Progenitor cell of endocrine pancreas (in vitro differentiated cells): Measurements from ENCODE around the gene NLRP2B. TPM values are rescaled to one million over a fixed set of nuclear protein-coding genes. Genes with fewer than 3 reads are reported as not detected.

Experiments
- DNase-seq: peaks from one replicate; pipeline ENCODE4 v3.0.0; 2021; ENCODE audit warnings: low spot score; ENCODE audit not compliant: unreplicated experiment
- H3K27ac Mint-ChIP-seq: 2 replicates; pipeline ENCODE4 v1.8.0; 2021; ENCODE audit warnings: mild to moderate bottlenecking, moderate library complexity, mixed read lengths
- H3K27me3 Mint-ChIP-seq: 2 replicates; pipeline ENCODE4 v1.8.0; 2021; ENCODE audit warnings: mixed read lengths
- H3K36me3 Mint-ChIP-seq: 2 replicates; pipeline ENCODE4 v1.8.0; 2022; ENCODE audit warnings: mixed read lengths; ENCODE audit not compliant: insufficient read depth
- H3K4me1 Mint-ChIP-seq: 2 replicates; pipeline ENCODE4 v1.8.0; 2021; ENCODE audit warnings: low read depth, mixed read lengths
- H3K4me3 Mint-ChIP-seq: 2 replicates; pipeline ENCODE4 v1.8.0; 2021; ENCODE audit warnings: low read depth, mild to moderate bottlenecking, moderate library complexity, mixed read lengths
- H3K9me3 Mint-ChIP-seq: 2 replicates; pipeline ENCODE4 v1.8.0; 2021; ENCODE audit warnings: low read depth, mixed read lengths
- total RNA-seq: library from RNA; stranded (reverse); gene quantifications from 2 replicates; pipeline ENCODE4 v1.2.1, GENCODE V29; 2021
- TF ChIP-seq, protein P1 (sequence below): fragments of 200-600 bp; sonication (generic); IDR thresholded peaks from one replicate; pipeline ENCODE4 v1.5.0; 2021; ENCODE audit warnings: antibody characterized with exemption, mild to moderate bottlenecking; ENCODE audit not compliant: unreplicated experiment

Gene NLRP2B
- total RNA-seq, 1 donor from 2014 or later: not detected

DNA sequence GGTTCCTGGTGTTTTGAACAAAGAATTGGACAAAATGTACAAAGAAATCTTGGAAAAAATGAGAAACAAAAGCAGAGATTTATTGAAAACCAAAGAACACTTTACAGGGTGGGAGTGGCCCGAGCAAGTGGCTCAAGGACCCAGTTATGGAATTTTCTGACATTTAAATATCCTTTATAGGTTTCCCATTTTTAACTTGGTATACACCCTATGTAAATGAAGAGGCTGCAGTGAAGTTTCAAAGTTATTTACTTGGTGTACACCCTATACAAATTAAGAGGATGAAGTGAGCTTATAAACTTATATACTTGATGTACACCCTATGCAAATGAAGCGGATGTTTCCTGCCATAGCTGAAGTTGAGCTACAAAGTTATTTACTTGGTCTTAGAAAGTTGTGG is 4.7 kb downstream of the NLRP2B start:
- TF ChIP-seq, protein P1, sequence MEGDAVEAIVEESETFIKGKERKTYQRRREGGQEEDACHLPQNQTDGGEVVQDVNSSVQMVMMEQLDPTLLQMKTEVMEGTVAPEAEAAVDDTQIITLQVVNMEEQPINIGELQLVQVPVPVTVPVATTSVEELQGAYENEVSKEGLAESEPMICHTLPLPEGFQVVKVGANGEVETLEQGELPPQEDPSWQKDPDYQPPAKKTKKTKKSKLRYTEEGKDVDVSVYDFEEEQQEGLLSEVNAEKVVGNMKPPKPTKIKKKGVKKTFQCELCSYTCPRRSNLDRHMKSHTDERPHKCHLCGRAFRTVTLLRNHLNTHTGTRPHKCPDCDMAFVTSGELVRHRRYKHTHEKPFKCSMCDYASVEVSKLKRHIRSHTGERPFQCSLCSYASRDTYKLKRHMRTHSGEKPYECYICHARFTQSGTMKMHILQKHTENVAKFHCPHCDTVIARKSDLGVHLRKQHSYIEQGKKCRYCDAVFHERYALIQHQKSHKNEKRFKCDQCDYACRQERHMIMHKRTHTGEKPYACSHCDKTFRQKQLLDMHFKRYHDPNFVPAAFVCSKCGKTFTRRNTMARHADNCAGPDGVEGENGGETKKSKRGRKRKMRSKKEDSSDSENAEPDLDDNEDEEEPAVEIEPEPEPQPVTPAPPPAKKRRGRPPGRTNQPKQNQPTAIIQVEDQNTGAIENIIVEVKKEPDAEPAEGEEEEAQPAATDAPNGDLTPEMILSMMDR: no peak
- Mint-ChIP-seq H3K9me3 (peaks cover 40% of the 10 kb centered on the region), H3K36me3 (no peaks in the 10 kb centered on the region)

DNA sequence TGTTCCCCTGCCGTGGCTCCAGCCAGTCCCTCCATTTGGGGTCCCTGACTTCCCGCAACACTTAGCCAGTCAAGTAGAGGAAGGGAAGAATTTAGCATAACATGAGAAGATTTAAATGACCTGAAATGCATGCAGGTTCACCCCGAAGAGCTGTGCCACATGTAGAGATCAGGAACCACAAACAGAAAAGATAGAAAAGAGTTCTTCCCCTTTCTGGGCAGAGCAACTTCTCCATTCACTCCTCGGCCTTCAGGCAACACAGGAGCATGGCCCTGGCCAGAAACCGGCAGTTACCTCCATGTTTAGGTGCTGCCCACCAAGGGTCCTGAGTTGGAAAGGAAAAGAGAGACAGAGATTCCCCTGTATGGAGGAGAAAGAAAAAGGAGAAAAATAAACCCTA is 5.2 kb downstream of the NLRP2B start:
- no peak for DNase-seq
- Mint-ChIP-seq H3K4me3 (no peak overlapping the region), H3K27ac (no peak overlapping the region), H3K36me3 (no peaks in the 10 kb centered on the region), H3K9me3 (peaks cover 37% of the 10 kb centered on the region), H3K27me3 (no peaks in the 10 kb centered on the region), H3K4me1 (no peaks in the 10 kb centered on the region)
- TF ChIP-seq, protein P1: no peak

More for the DNA sequence above, 4.7 kb downstream of the NLRP2B start:
- H3K27me3 Mint-ChIP-seq: no peaks in the 10 kb centered on the region
- no peak overlapping the region for H3K27ac Mint-ChIP-seq
- H3K4me3 Mint-ChIP-seq: no peak overlapping the region
- no peak for DNase-seq
- H3K4me1 Mint-ChIP-seq: no peaks in the 10 kb centered on the region

DNA sequence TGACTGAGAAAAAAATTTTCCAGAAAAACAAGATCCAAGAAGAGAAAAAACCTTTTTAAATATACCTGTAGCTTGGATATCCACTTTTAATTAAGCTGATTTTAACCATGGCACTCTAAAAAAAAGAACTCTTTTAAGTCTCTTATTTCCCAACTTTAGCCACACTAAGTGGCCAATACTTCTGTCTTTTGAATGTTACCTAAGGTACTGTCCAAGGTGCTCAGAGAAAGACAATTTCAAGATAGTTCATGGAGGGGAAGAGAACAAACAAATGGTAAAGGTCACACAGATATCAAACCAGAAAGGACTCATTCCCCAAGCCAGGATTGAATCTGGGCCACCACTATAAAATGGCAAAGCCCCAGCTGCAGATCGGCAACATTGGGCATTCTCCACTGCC is 10.1 kb downstream of the NLRP2B start:
- Mint-ChIP-seq H3K9me3 (peaks cover 23% of the 10 kb centered on the region), H3K27me3 (no peaks in the 10 kb centered on the region), H3K4me1 (no peaks in the 10 kb centered on the region), H3K36me3 (no peaks in the 10 kb centered on the region), H3K4me3 (no peak overlapping the region), H3K27ac (no peak overlapping the region)
- TF ChIP-seq, protein P1: no peak
- no peak for DNase-seq

DNA sequence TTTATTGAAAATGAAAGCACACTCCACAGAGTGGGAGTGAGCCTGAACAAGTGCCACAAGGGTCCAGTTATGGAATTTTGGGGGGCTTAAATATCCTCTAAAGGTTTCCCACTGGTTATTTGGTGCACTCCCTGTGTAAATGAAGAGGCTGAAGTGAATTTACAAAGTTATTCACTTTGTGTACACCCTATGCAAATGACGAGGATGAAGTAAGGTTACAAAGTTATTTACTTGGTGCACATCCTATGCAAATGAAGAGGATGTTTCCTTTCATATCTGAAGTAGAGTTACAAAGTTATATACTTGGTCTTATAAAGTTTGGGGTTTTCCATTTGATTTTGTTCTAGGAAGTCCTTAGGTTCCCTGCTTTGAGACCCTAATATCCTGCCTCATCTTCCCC is 13.1 kb downstream of the NLRP2B start:
- no peak for DNase-seq
- no peaks in the 10 kb centered on the region for H3K4me1 Mint-ChIP-seq
- H3K36me3 Mint-ChIP-seq: no peaks in the 10 kb centered on the region
- TF ChIP-seq, protein P1: no peak
- H3K27me3 Mint-ChIP-seq: no peaks in the 10 kb centered on the region
- H3K9me3 Mint-ChIP-seq: peaks cover 33% of the 10 kb centered on the region
- no peak overlapping the region for H3K4me3 Mint-ChIP-seq
- no peak overlapping the region for H3K27ac Mint-ChIP-seq

DNA sequence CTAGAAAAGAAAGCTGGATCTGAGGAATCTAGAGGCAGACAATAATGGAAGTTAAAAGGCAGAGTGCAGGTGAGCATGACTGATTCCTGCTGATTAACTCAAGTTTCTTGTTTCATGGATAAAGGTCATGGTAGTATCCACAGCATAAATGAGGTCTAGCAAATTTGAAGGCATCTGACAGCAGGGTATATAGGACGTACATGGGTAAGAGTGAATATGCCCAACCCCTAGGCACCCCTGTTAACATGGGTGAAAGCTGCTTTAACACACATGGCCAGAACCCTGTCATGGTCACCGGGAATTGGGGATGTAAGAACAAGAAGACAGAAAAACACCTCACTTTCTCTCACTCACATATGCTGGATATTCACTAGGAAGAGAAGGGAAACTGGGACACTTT is 25.0 kb downstream of the NLRP2B start:
- Mint-ChIP-seq H3K4me1 (no peaks in the 10 kb centered on the region), H3K27me3 (no peaks in the 10 kb centered on the region), H3K4me3 (no peak overlapping the region), H3K36me3 (no peaks in the 10 kb centered on the region), H3K27ac (no peak overlapping the region), H3K9me3 (peaks cover 49% of the 10 kb centered on the region)
- TF ChIP-seq, protein P1: no peak
- no peak for DNase-seq
